ENCODE data around the gene RND3.

DNA sequence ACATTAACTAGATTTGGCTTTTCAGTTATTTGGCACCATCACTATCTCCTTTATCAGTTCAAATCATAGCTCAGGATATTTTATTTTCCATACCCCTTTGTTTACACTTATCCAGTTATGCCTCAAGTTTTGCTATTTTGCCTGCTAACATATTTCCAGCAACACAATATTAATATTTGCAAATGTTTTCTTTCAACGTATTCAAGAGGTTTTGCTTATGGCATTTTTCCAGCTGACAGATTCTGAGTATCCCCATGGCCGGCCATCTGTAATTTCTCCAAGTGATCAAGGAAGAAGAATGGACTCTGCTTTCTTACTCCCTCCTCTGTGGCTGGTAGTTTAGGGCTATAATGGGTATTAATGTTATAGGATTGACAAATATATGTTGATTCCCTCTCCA lies 49.4 kb downstream of the RND3 start:
- TF ChIP-seq CTCF (conservative IDR thresholded peaks at IDR 0.05 in 1 of 2, IDR thresholded peaks at IDR 0.05 in 1 of 2; ENCODE audit: extremely low read depth in 1 of 2, insufficient read depth in 1 of 2, low read depth in 1 of 2, low read length in 2 of 2) (no peak), EZH2 (IDR thresholded peaks at IDR 0.05; ENCODE audit: borderline replicate concordance, low read length) (no peak)
